Smooth muscle cell (in vitro differentiated cells): ENCODE data around the gene FOXE3. TPM values are rescaled to one million over a fixed set of nuclear protein-coding genes. Genes with fewer than 3 reads are reported as not detected.

Source experiments
- DNase-seq: peaks from one replicate; lab custom pipeline; 2025; ENCODE audit not compliant: unreplicated experiment; lab: John Stamatoyannopoulos, UW
- H2AFZ ChIP-seq: fragments of 200-600 bp; sonication (generic); 2 replicates; pipeline ENCODE4 v1.6.0; 2016; ENCODE audit warnings: antibody characterized with exemption, low read depth, mild to moderate bottlenecking
- H3F3A ChIP-seq: fragments of 200-600 bp; sonication (generic); 2 replicates; pipeline ENCODE4 v1.6.0; 2017; ENCODE audit warnings: antibody characterized with exemption, low read depth
- H3K27ac ChIP-seq: fragments of 200-600 bp; sonication (generic); 2 replicates; pipeline ENCODE4 v1.5.1; 2016; ENCODE audit warnings: low read depth, mild to moderate bottlenecking
- H3K27me3 ChIP-seq: fragments of 200-600 bp; sonication (generic); 2 replicates; pipeline ENCODE4 v1.6.1; 2016; ENCODE audit warnings: low read depth, mild to moderate bottlenecking
- H3K36me3 ChIP-seq: fragments of 200-600 bp; sonication (generic); 2 replicates; pipeline ENCODE4 v1.5.1; 2016; ENCODE audit warnings: low read depth
- H3K4me1 ChIP-seq: fragments of 200-600 bp; sonication (generic); 2 replicates; pipeline ENCODE4 v1.5.1; 2016; ENCODE audit warnings: low read depth
- H3K4me2 ChIP-seq: fragments of 200-600 bp; sonication (generic); 2 replicates; pipeline ENCODE4 v1.6.0; 2016; ENCODE audit warnings: mild to moderate bottlenecking
- H3K4me3 ChIP-seq: fragments of 200-600 bp; sonication (generic); 2 replicates; pipeline ENCODE4 v1.5.1; 2016; ENCODE audit warnings: mild to moderate bottlenecking
- H3K79me2 ChIP-seq: fragments of 200-600 bp; sonication (generic); 2 replicates; pipeline ENCODE4 v1.6.0; 2016; ENCODE audit warnings: low read depth, mild to moderate bottlenecking
- H3K9ac ChIP-seq: fragments of 200-600 bp; sonication (generic); 2 replicates; pipeline ENCODE4 v1.6.0; 2016; ENCODE audit warnings: low read depth
- H3K9me3 ChIP-seq: fragments of 200-600 bp; sonication (generic); replicated peaks from 2 replicates; pipeline ENCODE4 v1.5.1; 2016; ENCODE audit warnings: low read depth
- H4K20me1 ChIP-seq: fragments of 200-600 bp; sonication (generic); 2 replicates; pipeline ENCODE4 v1.6.0; 2016; ENCODE audit warnings: low read depth
- CTCF ChIP-seq: fragments of 200-600 bp; sonication (generic); IDR thresholded peaks from 2 replicates; pipeline ENCODE4 v1.5.1; 2017; ENCODE audit warnings: borderline replicate concordance, mild to moderate bottlenecking, antibody characterized with exemption; ENCODE audit not compliant: insufficient read depth, poor library complexity, severe bottlenecking
- WGBS: methylation state at CpG from one replicate; pipeline ENCODE4 v1.1.7; 2016; ENCODE audit warnings: low lambda C conversion rate; 5-methylcytosine and 5-hydroxymethylcytosine counted together
- polyA plus RNA-seq: library from polyadenylated mRNA; unstranded; fragments of >200 nt; fragmentation: Nextera tagmentation; extraction: Ambion mirVana; gene quantifications from 2 replicates; pipeline ENCODE4 v1.2.1, GENCODE V29; 2016
- total RNA-seq: library from RNA; depleted of rRNA; stranded (reverse); fragments of >200 nt; gene quantifications from 2 replicates; pipeline ENCODE4 v1.2.3, GENCODE V29; 2014

FOXE3 gene
- total and polyA plus RNA-seq, 2 experiments from 2014 or later, result not detected

- Histone ChIP-seq H3F3A (no peaks in the 10 kb centered on the region), H3K79me2 (no peaks in the 10 kb centered on the region), H3K4me2 (peak overlapping the region; percentile 70), H3K36me3 (no peaks in the 10 kb centered on the region), H3K9me3 (no peaks in the 10 kb centered on the region), H3K27ac (no peak overlapping the region), H2AFZ (no peak overlapping the region), H3K4me1 (peaks cover 17% of the 10 kb centered on the region), H3K27me3 (peaks cover 100% of the 10 kb centered on the region), H4K20me1 (no peaks in the 10 kb centered on the region), H3K4me3 (peak overlapping the region; percentile 25), H3K9ac (no peak overlapping the region)
- WGBS, result 2% methylated on average over 65 of the region's 73 CpGs
- no peak for TF ChIP-seq CTCF
- no peak for DNase-seq
Observed at GRCh38 chr1:47444562-47445465, 28.7 kb downstream of the FOXE3 start.

- no peak overlapping the region for H2AFZ ChIP-seq
- H4K20me1 ChIP-seq, result no peaks in the 10 kb centered on the region
- H3K27me3 ChIP-seq, result peaks cover 100% of the 10 kb centered on the region
- H3K79me2 ChIP-seq, result no peaks in the 10 kb centered on the region
- no peaks in the 10 kb centered on the region for H3F3A ChIP-seq
- H3K4me1 ChIP-seq, result peaks cover 17% of the 10 kb centered on the region
- no peak overlapping the region for H3K27ac ChIP-seq
- H3K9ac ChIP-seq, result no peak overlapping the region
- no peaks in the 10 kb centered on the region for H3K9me3 ChIP-seq
- WGBS, result 14% methylated on average over 22 of the region's 25 CpGs
- no peak for TF ChIP-seq CTCF
- no peaks in the 10 kb centered on the region for H3K36me3 ChIP-seq
- H3K4me3 ChIP-seq, result no peak overlapping the region
- no peak for DNase-seq
- H3K4me2 ChIP-seq, result no peak overlapping the region
Observed at GRCh38 chr1:47445823-47446550, 29.9 kb downstream of the FOXE3 start.

- Histone ChIP-seq H3K4me2 (no peak overlapping the region), H3K4me3 (no peak overlapping the region), H2AFZ (no peak overlapping the region), H3K79me2 (no peaks in the 10 kb centered on the region), H3K9me3 (no peaks in the 10 kb centered on the region), H4K20me1 (no peaks in the 10 kb centered on the region), H3K9ac (no peak overlapping the region), H3F3A (no peaks in the 10 kb centered on the region), H3K4me1 (peaks cover 16% of the 10 kb centered on the region), H3K36me3 (no peaks in the 10 kb centered on the region), H3K27ac (no peak overlapping the region), H3K27me3 (peaks cover 100% of the 10 kb centered on the region)
- DNase-seq, result no peak
- no peak for TF ChIP-seq CTCF
- WGBS, result 45% methylated on average over 4 of the region's 4 CpGs
Observed at GRCh38 chr1:47448462-47449222, 32.6 kb downstream of the FOXE3 start.
